Measurements from ENCODE around the gene WDR3. TPM values are rescaled to one million over a fixed set of nuclear protein-coding genes. Genes with fewer than 3 reads are reported as not detected.

Gene WDR3
- total and polyA plus RNA-seq, 10 of the 15 experiments (the other 5 are each of a cell fraction or from before 2014, with no cell fraction given): 24.0 to 66.5 (median 42.9) TPM

DNA sequence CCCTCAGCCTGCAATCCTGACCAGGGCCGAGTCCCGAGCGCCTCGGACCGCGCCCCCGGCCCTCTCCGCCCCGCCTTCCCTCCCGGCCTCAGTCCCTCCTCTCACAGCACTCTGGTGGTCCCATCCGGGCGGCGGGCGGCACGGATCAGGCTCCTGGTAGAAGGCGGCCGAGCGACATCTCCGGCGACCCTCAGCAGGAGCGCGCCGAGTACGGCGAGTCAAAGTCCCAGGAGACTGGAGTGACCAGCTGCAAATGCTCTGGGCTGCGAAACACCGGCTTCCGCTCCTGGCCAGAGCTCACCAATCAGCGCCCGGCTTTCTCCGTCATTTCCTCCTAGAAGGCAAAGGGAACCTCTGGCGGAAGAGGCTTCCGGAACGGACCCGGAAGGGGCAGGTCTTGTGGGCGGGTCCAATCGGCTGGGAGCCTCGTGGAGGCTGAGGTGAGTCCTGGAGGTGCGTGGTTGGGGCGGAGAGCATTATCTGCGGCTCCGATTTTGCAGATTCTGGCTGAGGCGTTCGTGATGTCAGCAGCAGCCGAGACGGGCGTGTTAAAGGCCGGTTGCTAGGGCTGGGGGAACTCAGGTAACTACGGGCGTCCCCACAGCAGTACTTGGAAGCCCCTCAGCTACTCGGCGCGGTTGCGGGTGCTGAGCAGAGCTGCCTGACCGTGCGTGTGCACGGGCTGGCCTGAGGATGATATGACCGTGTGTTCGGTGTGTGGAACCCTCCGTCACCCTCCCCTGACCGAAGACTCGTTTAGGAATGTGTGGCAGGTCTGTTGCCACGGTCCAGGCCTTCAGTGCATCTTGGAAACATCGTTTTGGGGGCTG lies at the start of gene WDR3, which contains the start of gene GDAP2 (continued):
- peak; percentile 94 for TF ChIP-seq ZBTB40 (IDR thresholded peaks at IDR 0.05; ENCODE audit: borderline replicate concordance)
- peak; percentile 54 for TF ChIP-seq HCFC1 (IDR thresholded peaks at IDR 0.05; ENCODE audit: low read length)
- 0 out of 2 replicates have a peak, but pooled peaks have one; percentile 23 for TF ChIP-seq ZNF687 (IDR thresholded peaks at IDR 0.05)
- TF ChIP-seq CBFB (IDR thresholded peaks at IDR 0.05; ENCODE audit: low read depth): peak; percentile 49; the same call in 1 of the 2 replicates
- no peak; the same call in 1 of the 2 replicates for TF ChIP-seq PKNOX1 (IDR thresholded peaks at IDR 0.05)
- TF ChIP-seq, protein P1, sequence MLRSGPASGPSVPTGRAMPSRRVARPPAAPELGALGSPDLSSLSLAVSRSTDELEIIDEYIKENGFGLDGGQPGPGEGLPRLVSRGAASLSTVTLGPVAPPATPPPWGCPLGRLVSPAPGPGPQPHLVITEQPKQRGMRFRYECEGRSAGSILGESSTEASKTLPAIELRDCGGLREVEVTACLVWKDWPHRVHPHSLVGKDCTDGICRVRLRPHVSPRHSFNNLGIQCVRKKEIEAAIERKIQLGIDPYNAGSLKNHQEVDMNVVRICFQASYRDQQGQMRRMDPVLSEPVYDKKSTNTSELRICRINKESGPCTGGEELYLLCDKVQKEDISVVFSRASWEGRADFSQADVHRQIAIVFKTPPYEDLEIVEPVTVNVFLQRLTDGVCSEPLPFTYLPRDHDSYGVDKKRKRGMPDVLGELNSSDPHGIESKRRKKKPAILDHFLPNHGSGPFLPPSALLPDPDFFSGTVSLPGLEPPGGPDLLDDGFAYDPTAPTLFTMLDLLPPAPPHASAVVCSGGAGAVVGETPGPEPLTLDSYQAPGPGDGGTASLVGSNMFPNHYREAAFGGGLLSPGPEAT (IDR thresholded peaks at IDR 0.05; ENCODE audit: low read depth): 0 out of 2 replicates have a peak, but pooled peaks have one; percentile 45
- TF ChIP-seq SMAD1 (IDR thresholded peaks at IDR 0.05; ENCODE audit: low read depth, partially characterized antibody): no peak
- peak; percentile 69 for TF ChIP-seq TAF1 (IDR thresholded peaks at IDR 0.05; ENCODE audit: borderline replicate concordance, low read depth, low read length)
- no peak for TF ChIP-seq HDGF (IDR thresholded peaks at IDR 0.05)
- TF ChIP-seq IKZF1 (conservative IDR thresholded peaks at IDR 0.05): 0 out of 2 replicates have a peak, but pooled peaks have one; percentile 63
- TF ChIP-seq E2F8 (IDR thresholded peaks at IDR 0.05; ENCODE audit: low read depth, partially characterized antibody): peak; percentile 75
